HL-60/S4 (cell line): ENCODE data around the gene UCK1.

ENCODE experiments used
- in situ Hi-C: fragments of 300-500 bp; cut with MboI; formaldehyde crosslinking; loops from 2 replicates; pipeline ENCODE4 v1.14.3; 2022; ENCODE audit warnings: low sequenced_read_pairs

The UCK1 gene

GRCh38 chr9:131530920-131531832 is at the start of gene UCK1:
Gene UCK1, minus strand, starts transcription at chr9:131531263. Its CDS starts 89 bp downstream, at chr9:131531174.
- in situ Hi-C loops = no loop called here

GRCh38 chr9:131580358-131580757 is 49.3 kb upstream of the UCK1 start:
- in situ Hi-C loops = loop anchor here (25.0 kb wide), 1 partner anchor 682 kb away; no protein-coding TSS in a partner anchor

- in situ Hi-C loops = loop anchor here (25.0 kb wide), 1 partner anchor 683 kb away; no protein-coding TSS in a partner anchor
Measured at GRCh38 chr9:131579789-131580211, 48.7 kb upstream of the UCK1 start.

GRCh38 chr9:131578731-131579504 is 47.9 kb upstream of the UCK1 start:
- in situ Hi-C loops = loop anchor here (25.0 kb wide), 1 partner anchor 683 kb away; no protein-coding TSS in a partner anchor

GRCh38 chr9:131578021-131578420 is 47.0 kb upstream of the UCK1 start:
- in situ Hi-C loops = loop anchor here (25.0 kb wide), 1 partner anchor 684 kb away; no protein-coding TSS in a partner anchor

GRCh38 chr9:131577005-131578000 is 46.2 kb upstream of the UCK1 start:
- in situ Hi-C loops = loop anchor here (25.0 kb wide), 1 partner anchor 685 kb away; no protein-coding TSS in a partner anchor

- in situ Hi-C loops = loop anchor here (25.0 kb wide), 1 partner anchor 686 kb away; no protein-coding TSS in a partner anchor
Measured at GRCh38 chr9:131575946-131576853, 45.1 kb upstream of the UCK1 start.

- in situ Hi-C loops = loop anchor here (25.0 kb wide), 1 partner anchor 687 kb away; no protein-coding TSS in a partner anchor
Measured at GRCh38 chr9:131574730-131575640, 43.9 kb upstream of the UCK1 start.

GRCh38 chr9:131567910-131568309 is 36.8 kb upstream of the UCK1 start:
- in situ Hi-C loops = no loop called here

GRCh38 chr9:131566158-131566557 is 35.1 kb upstream of the UCK1 start:
- in situ Hi-C loops = no loop called here

- in situ Hi-C loops = no loop called here
Measured at GRCh38 chr9:131565369-131565768, 34.3 kb upstream of the UCK1 start.

- in situ Hi-C loops = no loop called here
Measured at GRCh38 chr9:131562032-131562959, 31.2 kb upstream of the UCK1 start.

- in situ Hi-C loops = no loop called here
Measured at GRCh38 chr9:131559421-131560000, 28.4 kb upstream of the UCK1 start.

GRCh38 chr9:131557855-131558548 is 26.9 kb upstream of the UCK1 start:
- in situ Hi-C loops = no loop called here

- in situ Hi-C loops = no loop called here
Measured at GRCh38 chr9:131555841-131556673, 25.0 kb upstream of the UCK1 start.
